Prostate gland (tissue), 1 donor: Measurements from ENCODE around the gene RALGPS1.

ENCODE experiments used
- POLR2A ChIP-seq: fragments of 450-650 bp; IDR thresholded peaks from one replicate; pipeline ENCODE4 v1.6.1; 2016; ENCODE audit warnings: antibody characterized with exemption, mild to moderate bottlenecking
- POLR2AphosphoS5 ChIP-seq: sonication (generic); formaldehyde crosslinking; IDR thresholded peaks from one replicate; pipeline ENCODE4 v1.6.1; 2017; ENCODE audit warnings: antibody characterized with exemption

GRCh38 chr9:127182901-127183746 is 268.5 kb downstream of the RALGPS1 start:
- TF ChIP-seq POLR2A (no peak), POLR2AphosphoS5 (no peak)
